ENCODE measurements around the gene UNC13A. TPM values are rescaled to one million over a fixed set of nuclear protein-coding genes. Genes with fewer than 3 reads are reported as not detected.

The UNC13A gene
- polyA plus RNA-seq, 1 donor from 2014 or later = 7.8 TPM

- H3K9me3 ChIP-seq (ENCODE audit: low read length) = no peaks in the 10 kb centered on the region
- H3K4me2 ChIP-seq (ENCODE audit: low read length) = no peak overlapping the region
- no peak overlapping the region for H3K9ac ChIP-seq (ENCODE audit: low read length)
- no peaks in the 10 kb centered on the region for H3K9me2 ChIP-seq (ENCODE audit: insufficient read depth, low read length)
- no peaks in the 10 kb centered on the region for H4K20me1 ChIP-seq (ENCODE audit: insufficient read depth)
- H2AFZ ChIP-seq (ENCODE audit: low read depth, low read length) = no peak overlapping the region
- no peaks in the 10 kb centered on the region for H3F3A ChIP-seq (ENCODE audit: insufficient read depth, low read length, poor library complexity, severe bottlenecking)
- no peak overlapping the region for H3K4me3 ChIP-seq (ENCODE audit: low read length)
- TF ChIP-seq SMC3 (conservative IDR thresholded peaks at IDR 0.05; ENCODE audit: poor library complexity) = no peak
- TF ChIP-seq EP300 (conservative IDR thresholded peaks at IDR 0.05; ENCODE audit: poor library complexity, severe bottlenecking) = no peak
- no peak for TF ChIP-seq MXI1 (conservative IDR thresholded peaks at IDR 0.05; ENCODE audit: poor library complexity, severe bottlenecking)
- no peak for TF ChIP-seq CTCF (IDR thresholded peaks at IDR 0.05; ENCODE audit: poor library complexity, severe bottlenecking)
- no peak for TF ChIP-seq RAD21 (conservative IDR thresholded peaks at IDR 0.05)
- TF ChIP-seq TAF1 (IDR thresholded peaks at IDR 0.05; ENCODE audit: low read depth) = no peak
- H3K36me3 ChIP-seq (ENCODE audit: insufficient read depth, low read length) = no peaks in the 10 kb centered on the region
- peaks cover 14% of the 10 kb centered on the region for H3K27me3 ChIP-seq (ENCODE audit: insufficient read depth, low read depth, low read length)
- no peak overlapping the region for H3K27ac ChIP-seq (ENCODE audit: low read length)
- H3K79me2 ChIP-seq (replicated peaks; ENCODE audit: insufficient read depth, low read length) = no peaks in the 10 kb centered on the region
These were observed 9.3 kb downstream of the UNC13A start for GRCh38 chr19:17678836-17679235.

- Histone ChIP-seq H3K27ac (ENCODE audit: low read length) (no peak overlapping the region), H3K4me2 (ENCODE audit: low read length) (no peak overlapping the region), H4K20me1 (ENCODE audit: insufficient read depth) (no peaks in the 10 kb centered on the region), H3K9me3 (ENCODE audit: low read length) (no peaks in the 10 kb centered on the region), H3K79me2 (replicated peaks; ENCODE audit: insufficient read depth, low read length) (no peaks in the 10 kb centered on the region), H2AFZ (ENCODE audit: low read depth, low read length) (no peak overlapping the region), H3K4me3 (ENCODE audit: low read length) (no peak overlapping the region), H3K27me3 (ENCODE audit: insufficient read depth, low read depth, low read length) (peaks cover 14% of the 10 kb centered on the region), H3F3A (ENCODE audit: insufficient read depth, low read length, poor library complexity, severe bottlenecking) (no peaks in the 10 kb centered on the region), H3K9me2 (ENCODE audit: insufficient read depth, low read length) (no peaks in the 10 kb centered on the region), H3K36me3 (ENCODE audit: insufficient read depth, low read length) (peaks cover 5% of the 10 kb centered on the region), H3K9ac (ENCODE audit: low read length) (no peak overlapping the region)
- no peak for TF ChIP-seq POLR2AphosphoS5 (IDR thresholded peaks at IDR 0.05)
These were observed 11.2 kb downstream of the UNC13A start for GRCh38 chr19:17677002-17677401.

GRCh38 chr19:17676295-17676694, 11.9 kb downstream of the UNC13A start:
- no peaks in the 10 kb centered on the region for H3F3A ChIP-seq (ENCODE audit: insufficient read depth, low read length, poor library complexity, severe bottlenecking)
- H3K79me2 ChIP-seq (replicated peaks; ENCODE audit: insufficient read depth, low read length) = no peaks in the 10 kb centered on the region
- H3K4me3 ChIP-seq (ENCODE audit: low read length) = no peak overlapping the region
- H3K36me3 ChIP-seq (ENCODE audit: insufficient read depth, low read length) = peaks cover 7% of the 10 kb centered on the region
- no peaks in the 10 kb centered on the region for H3K9me3 ChIP-seq (ENCODE audit: low read length)
- no peaks in the 10 kb centered on the region for H3K9me2 ChIP-seq (ENCODE audit: insufficient read depth, low read length)
- no peaks in the 10 kb centered on the region for H4K20me1 ChIP-seq (ENCODE audit: insufficient read depth)
- H3K4me2 ChIP-seq (ENCODE audit: low read length) = no peak overlapping the region
- no peak for TF ChIP-seq POLR2AphosphoS5 (IDR thresholded peaks at IDR 0.05)
- TF ChIP-seq SMC3 (conservative IDR thresholded peaks at IDR 0.05; ENCODE audit: poor library complexity) = no peak
- no peak for TF ChIP-seq RAD21 (conservative IDR thresholded peaks at IDR 0.05)
- TF ChIP-seq REST (IDR thresholded peaks at IDR 0.05; ENCODE audit: borderline replicate concordance) = no peak
- no peak for TF ChIP-seq EZH2 (IDR thresholded peaks at IDR 0.05; ENCODE audit: borderline replicate concordance, insufficient read depth, low read length, poor library complexity, severe bottlenecking)
- no peak for TF ChIP-seq CTCF (IDR thresholded peaks at IDR 0.05; ENCODE audit: poor library complexity, severe bottlenecking)
- no peak for TF ChIP-seq EP300 (conservative IDR thresholded peaks at IDR 0.05; ENCODE audit: poor library complexity, severe bottlenecking)
- TF ChIP-seq MXI1 (conservative IDR thresholded peaks at IDR 0.05; ENCODE audit: poor library complexity, severe bottlenecking) = no peak
- TF ChIP-seq TAF1 (IDR thresholded peaks at IDR 0.05; ENCODE audit: low read depth) = no peak
- H3K27ac ChIP-seq (ENCODE audit: low read length) = no peak overlapping the region
- peaks cover 9% of the 10 kb centered on the region for H3K27me3 ChIP-seq (ENCODE audit: insufficient read depth, low read depth, low read length)
- H3K9ac ChIP-seq (ENCODE audit: low read length) = no peak overlapping the region
- H2AFZ ChIP-seq (ENCODE audit: low read depth, low read length) = no peak overlapping the region

Measured in neural cell (in vitro differentiated cells).